NCI-H82 treated with DMSO at 0.1 percent for 48 hours (cell line): ENCODE measurements around the gene RNF180.
A peak's percentile ranks its signal among the peaks of the same experiment; 100 is the strongest.
"Not testable (repeated sequence)": the region's sequence is repeated elsewhere in the genome, so short reads cannot be mapped to it uniquely, and the experiment has no call there.

ENCODE experiments used
- DNase-seq: peaks from one replicate; lab custom pipeline; 2025; ENCODE audit not compliant: unreplicated experiment; lab: John Stamatoyannopoulos, UW

Gene RNF180

GRCh38 chr5:64176301-64176700 is 10.7 kb downstream of the RNF180 start:
- no peak for DNase-seq

GRCh38 chr5:64180661-64181343 is 15.2 kb downstream of the RNF180 start:
- no peak for DNase-seq

- no peak for DNase-seq
Observed at GRCh38 chr5:64181440-64181839, 15.8 kb downstream of the RNF180 start.

- DNase-seq, result no peak
Observed at GRCh38 chr5:64183956-64184355, 18.3 kb downstream of the RNF180 start.

- DNase-seq, result no peak
Observed at GRCh38 chr5:64184832-64185231, 19.2 kb downstream of the RNF180 start.

DNA sequence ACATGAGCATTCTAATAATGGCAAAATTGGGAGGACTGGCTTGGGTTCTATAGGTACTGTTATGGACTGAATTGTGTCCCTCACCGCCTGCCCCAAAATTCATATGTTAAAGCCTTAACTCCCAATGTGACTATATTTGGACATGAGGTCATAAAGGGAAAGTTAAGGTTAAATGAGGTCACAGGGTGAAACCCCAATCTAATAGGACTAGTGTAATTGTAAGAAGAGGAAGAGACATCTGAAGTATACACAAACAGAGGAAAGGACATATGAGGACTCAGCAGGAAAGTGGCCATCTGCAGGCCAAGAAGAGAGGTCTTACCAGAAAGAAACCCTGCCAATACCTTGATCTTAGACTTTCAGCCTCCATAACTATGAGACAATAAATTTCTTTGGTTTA is 23.1 kb downstream of the RNF180 start:
- DNase-seq, result no peak

DNA sequence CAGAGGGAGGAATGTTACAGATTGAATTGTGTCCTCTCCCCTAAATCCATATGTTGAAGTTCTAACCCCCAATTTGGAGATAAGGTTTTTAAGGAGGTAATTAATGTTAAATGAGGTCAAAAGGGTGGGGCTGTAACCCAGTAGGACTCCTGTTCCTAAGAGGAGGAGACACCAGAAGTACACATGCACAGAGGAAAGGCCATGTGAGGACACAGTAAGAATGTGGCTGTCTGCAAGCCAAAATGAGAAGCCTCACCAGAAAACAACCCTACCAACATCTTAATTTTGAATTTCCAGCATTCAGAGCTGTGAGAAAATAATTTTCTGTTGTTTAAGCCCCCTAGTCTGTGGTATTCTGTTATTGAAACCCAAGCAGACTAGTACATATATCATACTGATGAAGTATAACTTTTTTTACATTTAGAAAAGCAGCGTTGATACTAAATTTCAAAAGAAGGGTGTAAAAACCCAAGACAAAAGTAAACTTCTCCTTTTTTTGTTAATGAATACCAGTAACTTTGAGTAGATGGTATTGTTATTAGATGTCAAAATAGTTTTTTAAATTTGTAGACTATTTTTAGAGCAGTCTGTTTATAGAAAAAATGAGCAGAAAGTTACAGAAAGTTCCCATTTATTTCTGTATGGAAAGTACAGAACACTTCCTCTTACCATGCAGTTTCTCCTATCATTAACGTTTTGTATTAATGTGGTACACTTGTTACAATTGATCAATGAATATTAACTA is 25.1 kb downstream of the RNF180 start:
- DNase-seq, result no peak

DNA sequence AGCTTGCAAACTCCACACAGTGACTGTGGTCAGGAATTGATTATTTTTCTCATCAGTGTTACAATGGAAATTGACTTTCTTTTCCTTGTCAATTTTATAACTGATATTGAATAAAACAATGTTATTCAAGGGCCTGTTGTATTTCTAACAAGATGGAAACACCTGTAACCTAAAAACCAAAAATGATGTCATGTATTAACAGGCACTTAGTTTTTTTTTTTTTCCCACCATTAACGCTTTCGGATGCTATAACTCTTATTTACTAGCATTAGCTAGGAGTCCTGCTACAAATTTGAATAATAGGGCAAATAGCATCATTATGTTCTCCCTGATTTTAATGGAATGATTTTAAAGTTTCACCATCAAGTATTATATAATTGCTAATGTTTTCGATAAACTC is 30.3 kb downstream of the RNF180 start:
- DNase-seq, result no peak

- no peak for DNase-seq
Observed at GRCh38 chr5:64199425-64199824, 33.8 kb downstream of the RNF180 start.

GRCh38 chr5:64201996-64202395 is 36.4 kb downstream of the RNF180 start:
- no peak for DNase-seq

DNA sequence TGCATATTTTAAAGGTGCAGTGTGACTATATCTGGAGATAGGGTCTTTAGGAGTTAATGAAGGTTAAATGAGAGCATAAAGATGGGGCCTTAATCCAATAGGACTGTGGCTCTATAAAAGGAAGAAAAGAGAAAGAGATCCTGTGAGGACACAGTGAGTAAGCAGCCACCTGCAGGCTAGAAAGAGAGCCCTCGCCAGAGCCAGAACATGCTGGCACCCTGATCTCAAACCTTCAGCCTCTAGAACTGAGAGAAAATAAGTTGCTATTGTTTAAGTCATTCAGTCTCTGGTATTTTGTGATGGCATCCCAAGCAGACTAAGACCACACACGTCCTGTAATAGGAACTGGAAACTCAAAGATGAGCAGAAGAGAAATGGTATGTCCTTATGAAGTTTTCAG is 41.0 kb downstream of the RNF180 start:
- no peak for DNase-seq

DNA sequence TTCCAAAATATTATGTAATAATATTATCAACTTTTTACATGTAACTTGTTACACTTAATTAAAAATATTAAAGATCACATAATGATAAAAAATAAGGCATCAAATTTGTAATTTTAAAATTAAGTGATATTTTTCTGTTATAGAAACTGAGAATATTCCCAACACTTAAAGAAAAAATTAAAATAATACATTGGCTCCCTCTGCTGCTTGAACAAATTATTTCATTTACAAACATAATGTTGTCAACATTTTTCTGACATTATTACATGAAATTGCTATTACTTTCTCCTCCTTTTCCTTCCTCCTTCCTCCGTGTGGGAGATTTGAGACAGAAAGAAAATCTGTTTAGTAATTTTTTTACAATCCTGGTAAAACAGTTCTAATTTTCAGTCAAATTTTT is 42.3 kb downstream of the RNF180 start:
- DNase-seq, result peak; percentile 3

DNA sequence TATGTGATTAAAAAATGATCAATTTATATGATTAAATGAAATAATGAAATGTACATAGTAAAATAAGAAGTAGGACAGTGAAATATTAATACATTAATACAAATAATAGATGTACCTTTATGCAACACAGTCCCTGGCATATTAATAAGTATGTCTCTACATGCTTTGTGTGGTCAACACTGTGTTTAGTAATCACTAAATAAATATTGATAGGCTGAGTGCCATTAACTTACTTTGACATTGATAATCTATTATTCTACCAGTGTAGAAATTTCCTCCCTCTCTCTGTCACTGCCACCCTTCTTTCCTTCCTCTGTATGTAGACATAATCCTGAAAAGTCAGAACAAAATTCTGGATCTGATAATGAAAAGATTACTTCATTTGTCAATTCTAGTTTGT is 43.7 kb downstream of the RNF180 start:
- no peak for DNase-seq

- DNase-seq, result no peak
Observed at GRCh38 chr5:64210866-64211265, 45.2 kb downstream of the RNF180 start.

GRCh38 chr5:64213011-64213410 is 47.4 kb downstream of the RNF180 start:
- DNase-seq, result no peak

DNA sequence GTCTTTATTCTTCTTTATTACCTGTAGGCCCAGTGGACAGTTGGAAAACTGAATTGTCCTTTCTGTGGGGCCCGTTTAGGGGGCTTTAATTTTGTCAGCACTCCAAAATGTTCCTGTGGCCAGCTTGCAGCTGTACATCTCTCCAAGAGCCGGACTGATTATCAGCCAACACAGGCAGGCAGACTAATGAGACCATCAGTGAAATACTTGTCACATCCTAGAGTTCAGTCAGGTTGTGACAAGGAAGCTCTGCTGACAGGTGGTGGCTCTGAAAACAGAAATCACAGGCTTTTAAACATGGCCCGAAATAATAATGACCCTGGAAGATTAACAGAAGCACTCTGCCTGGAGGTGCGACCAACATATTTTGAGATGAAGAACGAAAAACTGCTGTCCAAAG is 47.9 kb downstream of the RNF180 start:
- no peak for DNase-seq

GRCh38 chr5:64214132-64214531 is 48.5 kb downstream of the RNF180 start:
- DNase-seq, result no peak

DNA sequence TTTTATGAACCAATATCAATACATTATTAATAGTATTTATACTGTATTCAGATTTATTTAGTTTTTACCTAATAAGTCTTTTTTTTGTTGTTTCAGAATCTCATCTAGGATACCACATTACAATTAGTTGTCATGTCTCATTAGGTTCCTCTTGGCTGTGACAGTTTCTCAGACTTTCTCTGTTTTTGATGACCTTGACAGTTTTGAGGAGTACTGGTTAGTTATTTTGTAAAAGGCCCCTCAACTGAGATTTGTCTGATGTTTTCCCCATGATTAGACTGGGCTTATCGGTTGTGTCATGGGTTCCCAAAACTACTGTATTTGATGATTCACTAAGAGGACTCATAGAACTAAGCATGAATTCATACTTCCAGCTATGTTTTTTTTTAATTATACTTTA is 56.3 kb downstream of the RNF180 start:
- no peak for DNase-seq

GRCh38 chr5:64225286-64225981 is 59.8 kb downstream of the RNF180 start:
- DNase-seq, result not testable (repeated sequence)

GRCh38 chr5:64227131-64227537 is 61.5 kb downstream of the RNF180 start:
- DNase-seq, result not testable (repeated sequence)

GRCh38 chr5:64229163-64229774 is 63.6 kb downstream of the RNF180 start:
- peak; percentile 34 for DNase-seq

- DNase-seq, result no peak
Observed at GRCh38 chr5:64260756-64261155, 95.1 kb downstream of the RNF180 start.
